Erythroblast (primary cell): ENCODE data around the gene ATXN1L.
"Not testable (repeated sequence)": the region's sequence is repeated elsewhere in the genome, so short reads cannot be mapped to it uniquely, and the experiment has no call there.

Experiments
- DNase-seq, 2 experiments: peaks; one replicate each; lab custom pipeline; 2025; lab: John Stamatoyannopoulos, UW
- GATA1 ChIP-seq: IDR thresholded peaks from 2 replicates; pipeline ENCODE4 v1.6.1; 2011; ENCODE audit warnings: low read depth, mild to moderate bottlenecking, control low read depth, low read length, moderate library complexity
- POLR2A ChIP-seq: IDR thresholded peaks from 2 replicates; pipeline ENCODE4 v1.6.1; 2011; ENCODE audit warnings: mild to moderate bottlenecking, low read length

ATXN1L gene

GRCh38 chr16:71845639-71846430, at the start of gene ATXN1L:
TSS of gene ATXN1L (plus strand) at chr16:71845976. CDS start at chr16:71849741, 3,765 bp downstream.
- peak; percentile 96 to 98 for DNase-seq
- TF ChIP-seq GATA1 = no peak
- peak; percentile 77 for TF ChIP-seq POLR2A

- no peak for TF ChIP-seq POLR2A
- TF ChIP-seq GATA1 = no peak
- DNase-seq = no peak
Measured at GRCh38 chr16:71796501-71797097, 49.2 kb upstream of the ATXN1L start.

GRCh38 chr16:71803305-71803690, 42.5 kb upstream of the ATXN1L start:
- TF ChIP-seq GATA1 (no peak), POLR2A (no peak)
- peak in 1 of 2 experiments; percentile 22 for DNase-seq

GRCh38 chr16:71807905-71808592, 37.7 kb upstream of the ATXN1L start:
- DNase-seq = peak; percentile 90 to 91
- no peak for TF ChIP-seq GATA1
- no peak for TF ChIP-seq POLR2A

- TF ChIP-seq POLR2A (peak; percentile 82), GATA1 (no peak)
- DNase-seq = peak; percentile 98 to 99
Measured at GRCh38 chr16:71808593-71809459, 37.0 kb upstream of the ATXN1L start, which contains the start of gene AP1G1. TSS of gene AP1G1 (minus strand) at chr16:71808834. CDS start at chr16:71789479, 19,355 bp downstream.

GRCh38 chr16:71810155-71810530, 35.6 kb upstream of the ATXN1L start:
- peak in 1 of 2 experiments; percentile 34 for DNase-seq

GRCh38 chr16:71811261-71811803, 34.4 kb upstream of the ATXN1L start:
- TF ChIP-seq POLR2A (no peak), GATA1 (no peak)
- no peak for DNase-seq

- DNase-seq = not testable (repeated sequence)
Measured at GRCh38 chr16:71817155-71817500, 28.6 kb upstream of the ATXN1L start.

- DNase-seq = peak; percentile 51 to 67
- TF ChIP-seq GATA1 = no peak
- TF ChIP-seq POLR2A = no peak
Measured at GRCh38 chr16:71826533-71827017, 19.2 kb upstream of the ATXN1L start.

- TF ChIP-seq GATA1 (no peak), POLR2A (no peak)
- no peak for DNase-seq
Measured at GRCh38 chr16:71830359-71830758, 15.4 kb upstream of the ATXN1L start.

GRCh38 chr16:71831698-71832097, 14.1 kb upstream of the ATXN1L start:
- not testable (repeated sequence) for DNase-seq

- not testable (repeated sequence) for DNase-seq
Measured at GRCh38 chr16:71832112-71832511, 13.7 kb upstream of the ATXN1L start.

GRCh38 chr16:71834291-71834690, 11.5 kb upstream of the ATXN1L start:
- DNase-seq = no peak
- TF ChIP-seq POLR2A (no peak), GATA1 (no peak)
